Suppressor macrophage (primary cell): ENCODE results near the gene ECHDC1.

Experiments used
- DNase-seq, 4 experiments: peaks; one replicate each; pipeline ENCODE4 v3.0.0-alpha.2; 2020 to 2022

Gene ECHDC1

DNA sequence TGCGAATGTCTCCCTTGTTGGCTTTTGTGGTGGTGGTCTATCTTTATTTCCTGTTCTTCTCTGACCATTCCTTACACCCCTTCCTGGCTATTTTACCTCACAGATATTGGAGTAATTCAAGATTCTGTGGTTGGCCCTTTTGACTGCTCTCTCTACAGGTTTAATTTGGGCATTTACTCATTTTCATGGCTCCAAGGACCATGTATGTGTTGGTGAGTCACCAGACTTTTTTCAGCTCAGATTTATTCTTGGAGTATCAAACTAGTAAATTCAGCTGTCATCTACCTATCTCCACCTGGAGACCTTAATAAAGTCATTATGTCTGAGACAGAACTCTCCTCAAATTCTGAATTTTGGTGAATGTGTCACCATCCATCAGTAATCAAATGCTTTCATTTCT is 61.2 kb downstream of the ECHDC1 start:
- DNase-seq: no peak

- DNase-seq: peak in 1 of 4 experiments; percentile 15
These were observed 63.6 kb downstream of the ECHDC1 start for GRCh38 chr6:127279815-127280214.

- no peak for DNase-seq
These were observed 65.2 kb downstream of the ECHDC1 start for GRCh38 chr6:127277878-127278843.

DNA sequence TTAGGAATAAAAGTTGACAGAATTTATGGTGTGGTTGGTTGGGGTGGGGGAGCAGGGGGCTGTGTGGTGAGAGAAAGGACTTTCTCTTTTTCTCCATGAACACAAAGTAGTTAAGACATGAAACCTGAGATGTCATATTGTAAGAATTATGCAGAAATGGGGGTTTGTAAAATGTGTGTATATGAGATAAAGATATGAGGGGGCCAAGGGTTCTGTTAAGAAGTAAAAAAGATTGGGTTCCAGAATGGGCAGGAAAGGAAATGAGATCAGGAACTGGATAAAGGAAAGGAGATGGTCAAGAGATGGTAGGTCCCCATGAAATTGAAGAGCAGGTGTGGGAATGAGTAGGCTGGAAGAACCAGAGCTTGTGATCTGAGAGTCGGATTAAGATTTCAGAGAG is 67.1 kb downstream of the ECHDC1 start:
- DNase-seq: no peak

- DNase-seq: no peak
These were observed 69.9 kb downstream of the ECHDC1 start for GRCh38 chr6:127273499-127273898.

- peak in 3 of 4 experiments; percentile 6 to 35 (median 33) for DNase-seq
These were observed 70.8 kb downstream of the ECHDC1 start for GRCh38 chr6:127272576-127272975.

DNA sequence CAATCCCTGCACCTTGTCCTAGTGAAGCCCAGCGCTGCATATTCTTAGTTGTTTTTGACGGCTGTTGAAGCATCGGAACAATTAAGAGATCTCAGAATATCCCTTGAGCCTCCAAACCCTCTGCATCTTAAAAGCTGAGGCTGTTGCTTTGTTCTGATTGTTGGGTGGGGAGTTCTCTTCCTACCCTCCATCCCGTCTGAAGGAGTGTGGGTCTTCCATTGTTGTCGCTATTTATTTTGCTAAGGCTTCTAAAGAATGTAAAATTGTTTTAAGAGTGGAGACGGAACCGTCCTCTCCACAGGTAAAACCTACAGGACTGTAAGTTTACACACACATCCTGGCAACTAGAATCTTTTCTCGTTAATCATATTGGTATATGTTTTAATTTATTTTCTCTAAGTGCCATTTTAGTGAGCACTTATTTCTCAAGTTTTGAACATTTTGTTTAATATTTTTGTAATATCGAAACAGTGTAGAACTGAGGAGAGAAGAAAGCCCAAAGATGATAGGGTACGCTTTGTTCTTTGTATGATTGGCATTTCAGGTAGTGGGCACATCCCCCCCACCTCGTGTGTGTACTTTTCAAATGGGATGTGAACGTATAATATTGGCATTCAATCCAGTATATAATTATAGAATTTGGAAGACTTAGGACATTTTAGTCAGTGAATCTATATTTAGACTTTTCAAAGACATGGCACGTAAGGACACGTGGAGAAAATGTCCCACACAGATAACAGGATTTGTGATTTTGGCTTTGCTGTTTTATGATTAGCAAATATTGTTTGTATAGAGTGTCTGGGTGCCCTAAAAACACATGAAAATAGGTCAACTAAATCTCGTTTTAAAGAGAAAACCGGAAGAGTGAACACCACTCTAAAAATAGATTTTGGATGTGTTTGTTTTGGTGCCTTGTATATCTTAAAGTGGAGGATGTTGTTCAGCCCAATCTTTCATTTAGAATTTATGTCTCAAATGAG is 75.5 kb downstream of the ECHDC1 start:
- DNase-seq: peak in 2 of 4 experiments; percentile 3 to 10

DNA sequence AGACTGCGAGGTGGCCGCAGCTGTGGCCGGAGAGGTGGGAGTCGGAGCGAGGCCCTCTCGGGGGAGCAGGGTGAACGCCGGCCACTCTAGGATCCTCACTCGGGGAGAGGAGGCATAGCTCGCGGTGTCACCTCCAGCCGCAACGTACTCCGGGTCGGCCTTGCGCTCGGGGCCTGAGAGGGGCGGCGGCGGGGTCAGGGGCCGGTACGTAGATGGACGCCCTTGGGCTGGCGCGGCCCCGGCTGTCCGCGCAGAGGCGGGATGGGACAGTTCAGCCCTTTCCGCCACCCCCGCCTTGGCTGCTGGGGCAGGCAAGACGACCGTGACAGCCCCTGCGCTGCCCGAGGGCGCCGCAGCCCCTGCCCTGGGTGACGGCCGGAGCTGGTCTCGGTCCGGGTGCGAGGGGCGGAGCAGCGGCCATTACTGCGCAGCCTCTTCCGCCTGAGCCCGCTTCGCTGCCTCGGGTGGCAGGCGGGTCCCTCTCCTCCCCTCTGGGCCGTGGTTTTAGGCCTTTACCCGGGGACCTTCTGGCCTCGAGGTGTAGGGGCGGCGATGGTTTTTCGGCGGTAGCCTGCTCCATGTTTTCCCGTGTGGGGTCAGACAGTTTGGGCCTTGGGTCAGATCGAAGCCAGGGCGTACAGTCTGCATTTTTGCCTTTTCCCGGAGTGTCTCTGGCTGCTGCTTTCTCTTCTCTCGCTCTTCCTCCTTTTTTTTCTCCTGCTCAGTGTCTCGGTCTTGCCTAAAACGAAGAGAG is 76.3 kb downstream of the ECHDC1 start:
- peak; percentile 64 to 84 (median 74) for DNase-seq

DNA sequence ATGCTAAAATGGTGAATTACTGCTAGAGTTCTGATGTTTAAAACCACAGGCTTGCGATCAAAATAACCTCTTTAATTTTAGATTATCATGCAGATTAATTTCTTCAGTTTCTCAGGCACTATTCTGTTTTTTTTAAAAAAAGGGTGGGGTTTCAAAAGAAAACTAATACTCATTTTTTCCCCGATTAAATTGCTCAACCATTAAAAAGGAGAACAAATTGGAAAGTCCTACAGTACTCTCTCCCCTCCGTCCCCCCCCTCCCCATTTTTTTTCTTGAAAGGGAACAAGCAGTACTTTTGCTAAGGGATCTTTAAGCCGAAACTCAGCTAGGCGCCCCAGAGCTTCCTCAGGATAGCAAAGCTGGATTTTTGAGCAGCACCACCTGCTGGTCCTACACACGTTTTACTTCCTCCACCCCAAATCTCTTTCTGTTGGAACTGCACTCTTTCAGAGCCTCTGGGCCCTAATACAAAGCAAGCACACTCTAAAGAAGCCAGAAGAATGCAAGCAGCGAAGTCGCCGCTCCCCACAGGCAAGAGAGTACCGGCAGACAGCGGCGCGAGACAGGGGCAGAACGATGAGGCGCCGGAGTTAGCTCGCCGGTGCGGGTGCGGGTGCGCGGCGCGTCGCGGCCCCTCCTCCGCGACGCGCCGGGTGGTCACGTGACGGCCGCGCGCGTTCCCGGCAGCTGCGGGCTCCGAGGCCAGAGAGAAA is 77.1 kb downstream of the ECHDC1 start, which contains the start of gene RNF146:
Gene RNF146, plus strand, starts transcription at position 687 of the 714 bp plus-strand sequence. CDS start 13,475 bp downstream, outside the sequence.
- peak; percentile 87 to 96 (median 92) for DNase-seq

GRCh38 chr6:127263481-127263880 is 79.9 kb downstream of the ECHDC1 start:
- no peak for DNase-seq

GRCh38 chr6:127262896-127263295 is 80.5 kb downstream of the ECHDC1 start:
- DNase-seq: no peak

DNA sequence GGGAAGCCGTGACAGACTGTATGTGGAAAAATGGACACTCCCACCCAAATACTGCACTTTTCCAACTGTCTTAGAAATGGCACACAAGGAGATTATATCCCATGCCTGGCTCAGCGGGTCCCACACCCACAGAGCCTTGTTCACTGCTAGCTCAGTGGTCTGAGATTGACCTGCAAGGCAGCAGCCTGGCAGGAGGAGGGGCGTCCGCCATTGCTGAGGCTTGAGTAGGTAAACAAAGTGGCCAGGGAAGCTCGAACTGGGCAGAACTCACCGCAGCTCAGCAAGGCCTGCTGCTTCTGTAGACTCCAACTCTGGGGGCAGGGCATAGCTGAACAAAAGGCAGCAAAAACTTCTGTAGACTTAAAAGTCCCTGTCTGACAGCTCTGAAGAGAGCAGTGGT is 88.1 kb downstream of the ECHDC1 start:
- DNase-seq: no peak

GRCh38 chr6:127249621-127250020 is 93.8 kb downstream of the ECHDC1 start:
- no peak for DNase-seq

GRCh38 chr6:127247114-127248096 is 96.0 kb downstream of the ECHDC1 start:
- DNase-seq: no peak

GRCh38 chr6:127243501-127243900 is 99.9 kb downstream of the ECHDC1 start:
- DNase-seq: no peak
